BLaER1 treated with 17β-estradiol and CSF1 and Interleukin-3, amounts not matched to agents 10 nM and 100 nM (cell line): ENCODE results near the gene ABCC11.
A peak's percentile ranks its signal among the peaks of the same experiment; 100 is the strongest.

Experiments used
- H3K27ac ChIP-seq, 11 experiments: shearing (Covaris generic); formaldehyde crosslinking; 2 replicates each; pipeline ENCODE4 v1.8.1; 2022
- H3K27me3 ChIP-seq, 11 experiments: shearing (Covaris generic); formaldehyde crosslinking; 2 replicates each; pipeline ENCODE4 v1.8.1; 2022
- H3K36me3 ChIP-seq, 11 experiments: shearing (Covaris generic); formaldehyde crosslinking; 2 replicates each; pipeline ENCODE4 v1.8.1; 2022
- H3K4me1 ChIP-seq, 10 experiments: shearing (Covaris generic); formaldehyde crosslinking; 2 replicates each; pipeline ENCODE4 v1.8.1; 2022
- H3K4me2 ChIP-seq, 11 experiments: shearing (Covaris generic); formaldehyde crosslinking; 2 replicates each; pipeline ENCODE4 v1.8.1; 2022
- H3K4me3 ChIP-seq, 10 experiments: shearing (Covaris generic); formaldehyde crosslinking; 2 replicates each; pipeline ENCODE4 v1.8.1; 2022
- H3K9ac ChIP-seq, 11 experiments: shearing (Covaris generic); formaldehyde crosslinking; 2 replicates each; pipeline ENCODE4 v1.8.1; 2022
- H3K9me3 ChIP-seq, 11 experiments: shearing (Covaris generic); formaldehyde crosslinking; replicated peaks in 1 of 11; 2 replicates each; pipeline ENCODE4 v1.8.1; 2022
- H4K20me1 ChIP-seq, 11 experiments: shearing (Covaris generic); formaldehyde crosslinking; 2 replicates each; pipeline ENCODE4 v1.8.1; 2022
- Cebpa-rat ChIP-seq, 11 experiments: shearing (Covaris generic); IDR thresholded peaks; 2 replicates each; pipeline ENCODE4 v1.8.1; 2022

Gene ABCC11

DNA sequence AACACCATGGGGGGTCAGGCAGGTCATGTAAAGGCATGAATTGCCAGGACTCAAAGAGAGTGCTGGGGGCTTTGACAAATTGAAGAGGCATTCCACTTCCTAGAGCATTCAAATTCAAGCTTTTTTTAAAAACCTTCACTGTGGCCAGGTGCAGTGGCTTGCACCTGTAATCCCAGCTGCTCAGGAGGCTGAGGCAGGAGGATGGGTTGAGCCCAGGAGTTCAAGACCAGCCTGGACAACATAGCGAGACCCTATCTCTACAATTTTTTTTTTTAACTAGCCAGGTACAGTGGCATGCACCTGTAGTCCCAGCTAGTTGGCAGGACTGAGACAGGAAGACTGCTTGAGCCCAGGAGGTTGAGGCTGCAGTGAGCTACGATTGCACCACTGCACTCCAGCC is 108.8 kb downstream of the ABCC11 start:
- no peaks in the 10 kb centered on the region for H4K20me1 ChIP-seq
- no peak overlapping the region for H3K4me2 ChIP-seq
- no peak for TF ChIP-seq Cebpa-rat (IDR thresholded peaks at IDR 0.05)
- no peak overlapping the region for H3K4me3 ChIP-seq
- H3K4me1 ChIP-seq, result no peaks in the 10 kb centered on the region
- H3K27ac ChIP-seq, result no peak overlapping the region
- H3K27me3 ChIP-seq, result no peaks in the 10 kb centered on the region
- H3K9me3 ChIP-seq, result peaks cover 0 to 7% (median 6%) of the 10 kb centered on the region in 11 experiments; a peak in 13 of 22 replicates
- H3K9ac ChIP-seq, result no peak overlapping the region
- no peaks in the 10 kb centered on the region for H3K36me3 ChIP-seq

DNA sequence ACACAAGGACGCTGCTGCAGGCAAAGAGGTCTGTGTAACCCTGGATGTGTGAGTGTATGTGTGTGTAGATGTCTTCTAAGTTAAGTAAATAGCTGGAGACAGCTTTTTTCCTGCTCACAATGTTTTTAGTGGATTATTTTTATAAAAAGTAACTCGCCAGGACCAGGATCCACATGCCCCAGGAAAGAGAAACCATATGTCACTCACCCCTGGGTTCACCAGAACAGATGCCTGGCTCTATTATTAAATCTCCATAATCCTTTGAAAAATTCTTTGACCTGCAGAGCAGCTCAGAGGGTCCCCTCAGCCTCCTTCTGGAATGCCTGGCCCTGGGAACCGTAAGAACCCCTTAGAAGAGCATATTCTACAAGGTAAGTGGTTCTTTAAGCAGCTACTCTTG is 109.5 kb downstream of the ABCC11 start:
- Histone ChIP-seq H3K9me3 (no peaks in the 10 kb centered on the region; a peak in 1 of 22 replicates), H3K27ac (no peak overlapping the region), H3K36me3 (no peaks in the 10 kb centered on the region), H4K20me1 (no peaks in the 10 kb centered on the region), H3K4me1 (no peaks in the 10 kb centered on the region), H3K27me3 (no peaks in the 10 kb centered on the region), H3K9ac (no peak overlapping the region), H3K4me2 (no peak overlapping the region), H3K4me3 (no peak overlapping the region)
- no peak for TF ChIP-seq Cebpa-rat (IDR thresholded peaks at IDR 0.05)

DNA sequence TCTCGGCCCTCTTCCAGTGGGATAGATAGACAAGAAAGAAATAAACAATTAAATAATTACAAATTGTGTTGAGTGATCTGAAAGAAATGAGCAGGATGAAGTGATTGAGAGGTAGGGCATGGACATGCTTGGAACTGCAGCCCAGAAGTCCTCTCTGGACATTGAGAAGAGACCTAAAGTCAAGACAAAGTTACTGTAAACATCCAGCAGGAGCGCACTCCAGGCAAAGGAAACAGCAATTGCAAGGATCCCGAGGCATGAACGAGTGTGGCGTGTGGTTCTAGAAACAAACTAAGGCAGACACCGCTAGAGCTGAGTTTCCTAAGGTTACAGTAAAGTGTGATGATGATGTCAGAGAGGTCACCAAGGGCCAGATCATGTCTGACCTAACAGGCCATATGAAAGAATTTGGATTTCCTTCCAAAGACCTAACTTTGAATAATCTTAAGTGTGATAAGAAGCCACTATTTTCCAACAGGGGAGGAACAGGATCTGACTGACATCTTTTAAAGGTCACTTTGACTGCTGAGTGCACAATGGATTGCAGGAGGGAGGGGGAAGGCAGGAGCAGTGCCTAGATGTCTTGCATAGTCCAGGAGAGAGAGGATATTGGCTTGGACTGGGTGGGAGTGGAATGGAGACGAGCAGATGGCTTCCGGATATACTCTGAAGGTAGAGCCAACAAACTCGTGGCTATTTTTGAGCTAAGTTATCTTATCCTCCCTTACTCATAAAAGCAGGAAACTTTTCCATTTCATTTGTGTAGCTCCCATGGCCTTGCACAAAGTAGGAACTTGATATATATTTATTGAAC is 110.6 kb downstream of the ABCC11 start:
- no peaks in the 10 kb centered on the region; a peak in 1 of 22 replicates for H3K9me3 ChIP-seq
- no peak overlapping the region for H3K9ac ChIP-seq
- no peak overlapping the region for H3K4me2 ChIP-seq
- H3K36me3 ChIP-seq, result no peaks in the 10 kb centered on the region
- TF ChIP-seq Cebpa-rat (IDR thresholded peaks at IDR 0.05), result no peak
- no peak overlapping the region for H3K4me3 ChIP-seq
- H3K4me1 ChIP-seq, result no peaks in the 10 kb centered on the region
- no peak overlapping the region for H3K27ac ChIP-seq
- H3K27me3 ChIP-seq, result no peaks in the 10 kb centered on the region
- H4K20me1 ChIP-seq, result no peaks in the 10 kb centered on the region

DNA sequence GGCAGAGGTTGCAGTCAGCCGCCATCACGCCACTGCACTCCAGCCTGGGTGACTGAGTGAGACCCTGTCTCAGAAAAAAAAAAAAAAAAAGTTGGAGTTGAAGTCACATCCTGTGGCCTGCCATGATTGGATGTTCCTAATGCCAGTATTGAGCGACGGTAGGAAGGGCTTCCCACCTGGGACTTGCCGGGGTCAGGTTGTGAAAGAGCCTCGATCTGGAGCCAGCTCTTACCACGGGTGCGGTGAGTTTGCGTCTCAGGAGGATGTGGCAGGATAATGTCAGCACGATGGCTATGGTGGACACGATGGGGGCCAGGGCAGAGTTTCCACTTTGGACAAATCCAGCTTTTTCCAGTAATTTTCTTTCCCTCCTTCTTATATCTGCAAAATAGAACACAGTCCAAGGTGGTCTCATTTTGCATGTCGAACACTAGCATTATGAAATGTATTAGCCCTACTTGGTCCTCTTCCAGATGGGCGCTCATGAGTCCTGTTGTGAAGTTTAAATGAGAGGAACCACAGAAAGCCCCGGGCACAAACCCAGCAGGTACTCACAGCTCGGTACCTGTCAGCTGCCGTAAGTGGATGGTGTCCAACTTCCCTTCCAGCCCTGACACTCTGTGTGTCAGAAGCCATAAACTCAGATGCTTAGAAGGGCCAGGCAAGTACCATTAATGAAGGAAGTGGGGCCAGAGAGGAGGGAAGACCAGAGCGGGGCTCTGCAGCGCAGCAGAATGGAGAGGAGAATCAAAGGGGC is 113.7 kb downstream of the ABCC11 start:
- no peak overlapping the region for H3K27ac ChIP-seq
- no peaks in the 10 kb centered on the region for H3K36me3 ChIP-seq
- H3K4me3 ChIP-seq, result no peak overlapping the region

DNA sequence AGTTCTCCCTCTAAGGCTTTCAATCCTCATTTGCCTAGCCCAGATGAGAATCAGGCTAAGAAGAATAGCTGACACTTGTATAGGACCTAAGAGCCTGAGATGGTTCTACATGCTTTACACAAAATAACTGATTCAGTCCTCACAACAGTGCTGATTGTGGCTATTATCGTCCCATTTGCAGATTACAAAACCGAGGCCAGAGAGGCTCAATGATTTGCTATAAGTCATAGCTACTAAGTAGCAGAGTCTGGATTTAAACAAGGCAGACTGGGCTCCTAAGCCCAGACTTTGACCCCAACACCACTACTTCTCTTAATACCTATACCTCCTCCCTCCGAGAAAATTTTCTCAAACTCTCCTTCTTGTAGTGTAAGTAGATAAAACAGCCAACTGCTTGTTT is 114.6 kb downstream of the ABCC11 start:
- Histone ChIP-seq H3K27ac (no peak overlapping the region), H3K4me3 (no peak overlapping the region), H3K4me1 (peaks cover 0 to 8% (median 0%) of the 10 kb centered on the region in 10 experiments; a peak in 4 of 20 replicates), H3K27me3 (no peaks in the 10 kb centered on the region), H3K4me2 (no peak overlapping the region), H3K9me3 (no peaks in the 10 kb centered on the region), H3K36me3 (no peaks in the 10 kb centered on the region), H3K9ac (no peak overlapping the region), H4K20me1 (no peaks in the 10 kb centered on the region)
- no peak for TF ChIP-seq Cebpa-rat (IDR thresholded peaks at IDR 0.05)

More for the DNA sequence above, 113.7 kb downstream of the ABCC11 start:
- H3K9ac ChIP-seq, result no peak overlapping the region
- H4K20me1 ChIP-seq, result no peaks in the 10 kb centered on the region
- no peak overlapping the region for H3K4me2 ChIP-seq
- TF ChIP-seq Cebpa-rat (IDR thresholded peaks at IDR 0.05), result no peak
- H3K27me3 ChIP-seq, result no peaks in the 10 kb centered on the region
- H3K9me3 ChIP-seq, result no peaks in the 10 kb centered on the region
- peaks cover 0 to 5% (median 0%) of the 10 kb centered on the region in 10 experiments; a peak in 4 of 20 replicates for H3K4me1 ChIP-seq

DNA sequence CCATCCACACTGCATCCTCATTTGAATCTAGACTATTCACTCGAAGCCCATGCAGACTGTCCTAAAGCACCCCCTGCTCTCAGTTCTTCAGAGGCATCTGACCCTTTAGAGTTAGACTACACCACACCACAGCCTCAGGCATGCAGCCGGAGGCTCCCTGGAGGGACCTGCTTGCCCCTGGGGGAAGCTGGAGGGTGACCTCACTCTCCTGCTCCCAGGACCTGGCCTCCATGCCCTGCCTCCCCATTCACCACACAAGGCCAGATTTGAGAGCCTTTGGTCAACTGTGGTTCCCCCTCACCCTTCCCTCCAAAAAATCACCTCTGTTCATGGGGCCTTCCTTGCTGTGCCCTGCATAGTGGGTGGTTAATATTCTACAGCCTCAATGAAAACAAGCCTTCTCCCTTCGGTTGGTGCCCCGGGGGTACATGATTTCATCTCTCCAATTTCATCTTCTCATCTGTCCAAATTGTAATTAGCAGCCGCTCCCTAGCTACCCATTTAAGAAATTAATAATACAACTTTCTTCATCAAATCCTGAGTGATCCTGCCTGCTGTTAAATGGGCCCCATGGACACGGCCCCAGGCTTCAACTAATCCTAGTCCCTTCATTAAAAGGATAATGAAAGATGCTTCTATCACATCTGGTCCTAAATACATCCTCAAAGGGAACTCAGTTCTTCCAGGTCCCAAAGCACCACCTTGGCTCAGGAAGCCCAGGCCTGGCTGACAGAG is 116.0 kb downstream of the ABCC11 start:
- Histone ChIP-seq H3K27ac (no peak overlapping the region), H3K4me1 (peaks cover 0 to 8% (median 0%) of the 10 kb centered on the region in 10 experiments; a peak in 4 of 20 replicates), H4K20me1 (no peaks in the 10 kb centered on the region), H3K36me3 (no peaks in the 10 kb centered on the region), H3K4me2 (no peak overlapping the region), H3K9ac (no peak overlapping the region), H3K4me3 (no peak overlapping the region), H3K27me3 (no peaks in the 10 kb centered on the region), H3K9me3 (no peaks in the 10 kb centered on the region)
- TF ChIP-seq Cebpa-rat (IDR thresholded peaks at IDR 0.05), result no peak

DNA sequence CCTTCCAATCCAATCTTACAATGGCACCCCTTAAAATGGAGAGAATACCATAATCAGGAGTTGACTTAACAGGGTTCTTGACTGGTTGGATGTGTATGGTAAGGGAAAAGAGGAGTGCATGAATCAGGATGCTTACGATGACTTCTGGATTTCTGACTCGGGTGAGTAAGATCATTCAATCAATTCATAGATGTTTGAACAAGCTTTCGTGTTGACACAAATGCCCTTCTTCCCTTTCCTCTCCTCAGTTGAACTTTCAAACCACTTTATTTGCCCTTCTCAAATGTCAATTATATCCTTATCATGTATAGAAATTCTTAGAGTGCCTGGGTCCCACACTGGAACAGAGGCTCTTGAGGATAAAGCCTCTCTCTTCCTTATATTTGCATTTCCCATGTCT is 117.4 kb downstream of the ABCC11 start:
- no peak for TF ChIP-seq Cebpa-rat (IDR thresholded peaks at IDR 0.05)
- Histone ChIP-seq H3K4me1 (peaks cover 0 to 8% (median 0%) of the 10 kb centered on the region in 10 experiments; a peak in 4 of 20 replicates), H3K9ac (no peak overlapping the region), H3K36me3 (no peaks in the 10 kb centered on the region), H3K27ac (no peak overlapping the region), H3K4me2 (no peak overlapping the region), H3K9me3 (no peaks in the 10 kb centered on the region), H3K27me3 (no peaks in the 10 kb centered on the region), H3K4me3 (no peak overlapping the region), H4K20me1 (no peaks in the 10 kb centered on the region)

DNA sequence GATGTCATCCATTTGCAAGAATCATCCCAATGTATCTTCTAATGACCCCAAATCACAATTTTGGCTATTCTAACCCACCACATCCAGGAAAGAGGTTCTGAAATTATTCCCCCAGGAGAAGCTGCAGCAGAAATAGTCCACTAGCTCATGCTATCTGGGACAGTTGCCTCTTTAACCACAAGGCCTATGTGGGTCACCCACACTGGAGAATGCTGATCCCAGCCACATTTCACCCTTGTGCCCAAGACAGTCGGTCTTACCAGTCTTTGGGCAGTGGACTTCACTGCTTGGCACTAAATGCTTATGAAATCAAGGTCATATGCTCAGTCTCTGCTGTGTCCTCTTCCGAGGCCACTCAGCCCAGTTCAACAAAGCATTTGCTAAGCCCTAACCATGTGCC is 118.6 kb downstream of the ABCC11 start:
- Histone ChIP-seq H3K9ac (no peak overlapping the region), H3K27me3 (no peaks in the 10 kb centered on the region)
- no peak for TF ChIP-seq Cebpa-rat (IDR thresholded peaks at IDR 0.05)

More for the DNA sequence above, 118.6 kb downstream of the ABCC11 start:
- H3K36me3 ChIP-seq, result no peaks in the 10 kb centered on the region
- no peaks in the 10 kb centered on the region for H3K9me3 ChIP-seq
- H3K4me1 ChIP-seq, result peaks cover 0 to 8% (median 0%) of the 10 kb centered on the region in 10 experiments; a peak in 4 of 20 replicates
- no peak overlapping the region for H3K4me3 ChIP-seq
- peak overlapping the region in 3 of 11 experiments; percentile 15 to 23 (median 16); a peak in 5 of 22 replicates for H3K4me2 ChIP-seq
- no peak overlapping the region for H3K27ac ChIP-seq
- H4K20me1 ChIP-seq, result no peaks in the 10 kb centered on the region
